Measurements from ENCODE around the gene LPCAT2.

DNA sequence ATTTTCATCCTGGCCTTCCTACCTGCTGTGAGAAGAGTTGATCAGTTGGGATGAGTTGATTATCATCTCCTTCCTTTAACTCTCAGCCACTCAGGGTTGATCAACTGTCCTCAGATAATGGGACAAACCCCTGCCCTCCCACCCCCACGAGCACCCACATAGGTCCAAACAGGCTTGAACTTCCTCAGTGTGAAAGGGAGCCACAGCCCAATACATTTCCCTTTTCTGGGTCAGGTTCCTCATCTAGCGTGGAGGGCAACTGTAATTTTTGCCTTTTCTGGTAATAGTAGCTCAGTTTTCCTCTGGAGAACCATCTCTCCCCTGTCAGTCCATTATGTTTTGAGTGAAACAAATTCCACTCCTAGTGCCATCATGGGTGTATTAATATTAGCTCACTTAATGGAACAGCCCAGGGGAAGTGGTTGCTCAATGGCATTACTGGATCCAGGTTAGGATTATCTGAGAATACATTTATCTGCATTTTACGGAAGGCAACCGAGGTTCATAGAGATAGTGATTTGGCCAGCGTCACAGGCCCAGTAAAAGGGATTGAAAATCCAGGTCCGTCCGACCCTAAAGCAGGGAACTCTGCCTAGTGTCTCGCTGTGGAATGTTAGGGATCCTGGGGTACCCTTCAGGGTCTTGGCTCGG is 476 bp upstream of the LPCAT2 start:
- TF ChIP-seq, protein P1, sequence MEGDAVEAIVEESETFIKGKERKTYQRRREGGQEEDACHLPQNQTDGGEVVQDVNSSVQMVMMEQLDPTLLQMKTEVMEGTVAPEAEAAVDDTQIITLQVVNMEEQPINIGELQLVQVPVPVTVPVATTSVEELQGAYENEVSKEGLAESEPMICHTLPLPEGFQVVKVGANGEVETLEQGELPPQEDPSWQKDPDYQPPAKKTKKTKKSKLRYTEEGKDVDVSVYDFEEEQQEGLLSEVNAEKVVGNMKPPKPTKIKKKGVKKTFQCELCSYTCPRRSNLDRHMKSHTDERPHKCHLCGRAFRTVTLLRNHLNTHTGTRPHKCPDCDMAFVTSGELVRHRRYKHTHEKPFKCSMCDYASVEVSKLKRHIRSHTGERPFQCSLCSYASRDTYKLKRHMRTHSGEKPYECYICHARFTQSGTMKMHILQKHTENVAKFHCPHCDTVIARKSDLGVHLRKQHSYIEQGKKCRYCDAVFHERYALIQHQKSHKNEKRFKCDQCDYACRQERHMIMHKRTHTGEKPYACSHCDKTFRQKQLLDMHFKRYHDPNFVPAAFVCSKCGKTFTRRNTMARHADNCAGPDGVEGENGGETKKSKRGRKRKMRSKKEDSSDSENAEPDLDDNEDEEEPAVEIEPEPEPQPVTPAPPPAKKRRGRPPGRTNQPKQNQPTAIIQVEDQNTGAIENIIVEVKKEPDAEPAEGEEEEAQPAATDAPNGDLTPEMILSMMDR (IDR thresholded peaks at IDR 0.05) = no peak
- TF ChIP-seq POLR2A (IDR thresholded peaks at IDR 0.05) (no peak), POLR2AphosphoS5 (IDR thresholded peaks at IDR 0.05) (no peak), EP300 (IDR thresholded peaks at IDR 0.05) (no peak)
